DND-41 (cell line): ENCODE results near the gene NDUFS7.

Source experiments
- CTCF ChIP-seq: IDR thresholded peaks from 2 replicates; pipeline ENCODE4 v1.5.1; 2012; ENCODE audit warnings: borderline replicate concordance, low read length, moderate library complexity, mild to moderate bottlenecking; ENCODE audit not compliant: poor library complexity, severe bottlenecking; ENCODE audit errors: extremely low read depth
- EZH2 ChIP-seq: IDR thresholded peaks from 3 replicates; pipeline ENCODE4 v1.6.1; 2012; ENCODE audit warnings: borderline replicate concordance, low read depth, mild to moderate bottlenecking, moderate library complexity, low read length, inconsistent platforms; ENCODE audit not compliant: severe bottlenecking

GRCh38 chr19:1416014-1416841 is 32.5 kb downstream of the NDUFS7 start:
- TF ChIP-seq CTCF (no peak), EZH2 (no peak)
